HG03469 (cell line): ENCODE measurements around the gene ARL15.
"Not testable (repeated sequence)": the region's sequence is repeated elsewhere in the genome, so short reads cannot be mapped to it uniquely, and the experiment has no call there.

ENCODE experiments used
- ATAC-seq: cut with Tn5 transposase; IDR thresholded peaks from one replicate; pipeline ENCODE4 v1.9.1; 2021; ENCODE audit warnings: mild to moderate bottlenecking, moderate library complexity, moderate number of reproducible peaks; ENCODE audit not compliant: unreplicated experiment

The ARL15 gene

DNA sequence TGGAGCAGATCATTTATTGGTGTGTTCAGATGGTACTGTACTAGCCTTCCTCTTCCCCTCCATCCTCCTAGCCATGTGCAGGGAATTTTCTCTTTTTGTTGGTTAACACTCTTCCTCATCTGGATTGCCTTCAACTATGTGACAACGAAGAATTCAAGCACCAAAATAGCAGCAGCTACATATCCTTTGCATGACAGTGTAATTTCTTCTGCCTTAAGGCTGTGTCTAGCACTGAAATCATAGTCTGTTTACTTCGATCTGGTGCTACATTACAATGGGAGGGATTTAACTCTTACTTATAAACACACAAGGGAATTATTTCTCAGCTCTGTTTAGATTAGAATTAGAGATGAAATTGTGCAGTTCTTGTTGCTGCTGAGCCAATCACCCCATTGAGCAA is 260.4 kb downstream of the ARL15 start:
- ATAC-seq, result no peak

DNA sequence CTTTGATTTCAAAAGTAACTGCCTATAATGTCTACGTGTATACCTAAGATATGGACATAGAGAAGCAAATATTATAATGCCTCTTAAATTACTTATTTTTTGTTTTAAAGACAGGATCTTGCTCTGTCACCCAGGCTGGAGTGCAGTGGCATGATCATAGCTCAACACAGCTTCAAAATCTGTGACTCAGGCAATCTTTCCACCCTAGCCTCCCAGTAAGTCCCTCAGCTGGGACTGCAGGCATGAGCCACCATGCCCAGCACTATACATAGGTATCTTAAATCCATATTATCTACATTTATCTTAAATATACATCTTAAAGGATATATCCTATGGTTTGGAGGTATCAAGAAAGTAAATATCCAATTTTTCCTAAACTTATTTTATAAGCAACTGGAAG is 261.2 kb downstream of the ARL15 start:
- ATAC-seq, result no peak

DNA sequence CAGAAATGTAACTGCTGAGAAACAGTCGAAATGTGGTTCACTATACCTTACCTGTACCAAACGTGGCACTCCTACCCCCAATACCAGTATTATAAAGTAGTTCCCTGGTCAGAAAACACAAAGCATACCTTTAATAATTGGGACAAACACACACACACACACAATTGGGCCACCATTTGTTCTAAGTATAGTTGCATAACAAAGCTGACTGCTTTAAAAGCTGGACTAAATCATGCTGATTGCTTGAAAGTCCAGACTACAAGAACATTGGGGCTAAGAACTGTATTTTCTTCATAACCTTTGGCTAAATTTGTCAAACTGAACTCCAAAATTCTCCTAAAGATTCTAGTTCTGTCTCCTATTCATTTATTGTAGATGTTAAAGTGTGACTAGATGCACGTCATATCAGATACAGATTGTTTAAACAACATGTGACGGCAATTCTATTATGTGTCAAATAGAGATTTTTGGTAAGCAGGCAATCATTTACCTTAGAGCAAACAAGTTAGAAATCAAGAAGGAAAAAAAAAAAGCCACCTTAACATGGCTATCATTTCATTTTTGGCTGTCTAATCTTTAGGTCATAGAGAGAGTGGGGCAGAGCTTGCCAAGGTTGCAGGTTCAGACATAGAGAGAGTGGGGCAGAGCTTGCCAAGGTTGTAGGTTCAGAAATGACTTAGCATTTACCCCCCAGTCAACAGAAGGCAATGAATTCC is 265.1 kb downstream of the ARL15 start:
- no peak for ATAC-seq

DNA sequence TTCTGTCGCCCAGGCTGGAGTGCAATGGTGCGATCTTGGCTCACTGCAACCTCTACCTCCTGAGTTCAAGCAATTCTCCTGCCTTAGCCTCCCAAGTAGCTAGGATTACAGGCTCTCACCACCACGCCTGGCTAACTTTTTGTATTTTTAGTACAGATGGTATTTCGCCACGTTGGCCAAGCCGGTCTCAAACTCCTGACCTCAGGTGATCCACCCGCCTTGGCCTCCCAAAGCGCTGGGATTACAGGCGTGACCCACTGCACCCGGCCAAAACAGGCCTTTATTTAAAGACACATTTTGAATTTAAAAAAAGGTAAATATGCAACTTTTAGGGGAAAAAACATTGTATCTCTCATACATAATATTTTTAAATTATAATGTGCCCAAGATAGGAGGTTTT is 266.1 kb downstream of the ARL15 start:
- not testable (repeated sequence) for ATAC-seq

DNA sequence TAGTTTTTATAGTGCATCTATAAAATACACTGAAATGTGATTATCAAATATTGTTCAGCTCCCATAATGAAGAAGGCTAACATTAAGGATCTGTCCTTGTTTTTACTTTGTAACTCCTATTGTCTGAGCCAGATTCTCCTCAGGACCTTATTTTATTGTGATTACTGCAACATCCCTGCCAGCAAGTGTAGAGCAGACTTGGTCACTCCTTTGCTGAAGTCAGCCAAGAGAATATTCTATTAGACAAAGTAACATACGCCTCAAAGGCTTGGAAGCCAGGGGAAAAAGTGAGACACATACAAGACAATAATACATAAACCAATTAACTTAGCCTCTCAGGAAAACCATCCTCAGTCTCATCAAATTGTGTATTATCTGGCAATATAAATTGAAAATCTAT is 269.6 kb downstream of the ARL15 start:
- no peak for ATAC-seq

DNA sequence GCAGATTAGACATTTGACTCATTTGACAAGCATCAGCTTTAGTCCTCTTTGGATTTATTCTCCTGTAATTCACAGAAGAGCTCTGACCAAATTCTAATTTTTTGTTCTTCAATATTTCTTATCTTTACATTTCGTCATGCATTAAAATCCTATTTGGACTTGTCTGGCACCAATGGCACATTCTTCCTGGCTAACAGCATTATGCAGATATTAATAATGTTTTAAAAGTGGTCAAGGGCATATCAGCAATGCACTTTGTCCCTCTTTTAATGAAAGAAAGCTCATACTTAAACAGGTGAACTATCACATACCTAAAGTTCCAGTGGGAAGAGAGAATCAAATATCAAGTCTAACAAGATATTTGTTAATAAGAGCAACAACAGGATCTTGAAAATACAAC is 270.4 kb downstream of the ARL15 start:
- no peak for ATAC-seq

DNA sequence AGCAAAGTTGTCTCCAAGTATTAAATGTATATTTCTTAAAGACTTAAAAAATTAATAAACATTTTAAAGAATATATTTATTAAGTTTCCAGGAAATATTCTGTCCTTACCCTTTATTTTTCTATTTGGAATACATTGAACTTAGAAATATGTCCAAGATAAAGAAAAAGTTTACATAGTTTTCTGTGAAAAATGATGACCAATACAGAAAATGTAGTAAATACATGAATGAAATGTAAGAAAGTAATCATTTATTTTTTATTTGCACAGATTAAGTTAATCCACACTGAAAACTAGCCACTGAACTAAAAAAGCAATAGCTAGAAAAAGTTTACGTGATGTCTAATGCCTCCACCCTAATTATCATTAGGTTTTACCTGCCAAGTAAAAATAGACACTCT is 273.2 kb downstream of the ARL15 start:
- ATAC-seq, result no peak

DNA sequence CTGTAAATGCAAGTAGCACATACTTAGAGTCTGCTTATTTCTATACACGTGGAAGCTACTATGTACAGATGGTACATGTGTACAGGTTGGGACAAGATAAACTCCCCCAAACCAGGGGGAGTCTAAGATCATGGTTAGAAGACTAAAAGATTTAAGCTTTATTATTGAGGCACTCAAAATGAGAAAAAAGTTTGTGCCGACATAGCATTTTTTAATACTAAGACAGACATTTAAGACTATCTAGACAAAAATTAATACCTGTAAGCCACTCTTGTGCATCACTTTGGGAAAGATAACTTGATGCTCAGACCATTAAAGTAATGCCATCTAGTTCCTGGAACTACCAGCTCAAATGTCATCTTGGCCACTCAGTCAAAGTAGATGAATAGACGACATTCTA is 279.4 kb downstream of the ARL15 start:
- ATAC-seq, result no peak

DNA sequence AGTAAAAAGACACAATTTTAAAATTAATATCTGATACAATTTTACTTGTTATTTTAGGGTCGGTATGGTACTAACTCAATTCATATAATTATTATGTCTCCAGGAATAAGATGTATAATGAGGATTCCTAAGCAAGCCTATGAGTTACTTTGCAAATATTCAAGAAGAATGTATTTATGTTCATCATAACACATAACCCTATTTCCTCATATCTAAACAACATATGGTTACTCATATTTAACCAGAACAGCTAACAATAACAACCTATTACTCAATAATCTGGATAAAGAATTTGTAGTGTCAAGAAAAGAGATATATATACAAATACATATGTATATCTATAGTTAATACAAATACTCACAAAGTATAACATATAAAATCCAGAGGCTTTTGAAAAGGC is 285.9 kb downstream of the ARL15 start:
- ATAC-seq, result no peak

DNA sequence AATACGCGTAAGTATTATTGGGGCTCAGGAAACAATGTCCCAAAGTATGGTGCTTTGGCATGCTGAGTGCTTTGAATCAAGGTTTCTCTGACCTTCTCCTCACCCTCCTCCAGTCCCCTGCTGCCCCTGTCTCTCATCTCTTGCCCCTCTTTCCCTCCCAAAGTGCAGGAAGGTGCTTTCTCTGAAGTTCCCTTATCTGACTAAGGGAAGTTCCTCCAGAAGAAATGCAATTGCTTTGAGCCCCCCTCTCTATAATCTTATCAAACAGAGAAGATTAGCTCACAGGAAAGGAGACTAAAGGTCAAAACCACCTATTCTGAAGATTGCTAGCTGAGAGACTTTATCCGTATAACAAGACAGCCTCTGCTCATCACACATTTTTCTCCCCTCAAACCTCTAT is 288.1 kb downstream of the ARL15 start:
- ATAC-seq, result no peak

DNA sequence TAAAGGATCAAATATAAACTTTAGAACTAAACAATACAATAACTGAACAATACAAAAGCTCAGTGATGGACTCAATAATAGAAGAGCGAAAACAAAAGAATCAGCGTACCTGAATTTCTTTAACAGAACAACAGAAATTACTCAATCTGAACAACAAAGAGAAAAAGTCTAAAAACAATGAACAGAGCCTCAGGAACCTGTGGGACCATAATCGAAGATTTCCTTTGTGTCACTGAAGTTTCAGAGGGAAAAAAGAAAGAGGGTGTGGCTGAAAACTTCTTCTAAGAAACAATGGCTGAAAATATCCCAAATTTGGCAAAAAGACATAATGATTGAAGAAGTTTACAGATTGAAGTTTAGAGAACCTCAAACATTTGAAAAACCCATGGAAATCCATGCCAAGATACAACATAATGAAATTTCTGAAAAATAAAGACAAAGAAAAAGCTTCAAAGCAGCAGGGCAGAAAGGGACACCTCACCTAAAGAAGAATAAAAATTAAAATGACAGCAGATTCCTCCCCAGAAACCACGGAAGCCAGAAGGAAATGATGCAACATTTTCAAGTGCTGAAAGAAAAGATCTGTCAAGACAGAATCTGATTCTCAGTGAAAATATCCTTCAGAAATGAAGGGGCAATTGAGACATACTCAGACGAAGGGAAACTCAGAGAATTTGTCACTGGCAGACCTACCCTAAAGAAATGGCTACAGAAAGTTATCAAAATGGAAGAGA is 288.8 kb downstream of the ARL15 start:
- ATAC-seq, result no peak

DNA sequence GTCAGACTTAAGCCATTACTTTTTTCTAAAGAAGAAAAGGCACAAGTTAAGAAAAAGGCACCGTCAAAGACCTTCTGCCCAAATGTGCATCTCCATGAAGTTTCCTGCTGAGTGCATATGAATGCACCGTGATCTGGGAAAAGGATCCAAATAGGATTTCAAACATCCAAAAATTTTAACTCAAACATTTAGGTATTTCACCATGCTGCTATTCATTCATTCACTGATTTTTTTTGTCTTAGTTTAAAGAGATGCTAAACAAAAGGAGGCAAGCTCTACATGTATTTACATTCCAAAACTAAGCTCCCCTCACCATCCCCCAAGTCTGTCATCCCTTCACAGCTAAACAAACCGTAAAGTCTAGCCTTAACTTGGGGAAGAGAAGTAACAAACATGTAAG is 291.9 kb downstream of the ARL15 start:
- no peak for ATAC-seq

DNA sequence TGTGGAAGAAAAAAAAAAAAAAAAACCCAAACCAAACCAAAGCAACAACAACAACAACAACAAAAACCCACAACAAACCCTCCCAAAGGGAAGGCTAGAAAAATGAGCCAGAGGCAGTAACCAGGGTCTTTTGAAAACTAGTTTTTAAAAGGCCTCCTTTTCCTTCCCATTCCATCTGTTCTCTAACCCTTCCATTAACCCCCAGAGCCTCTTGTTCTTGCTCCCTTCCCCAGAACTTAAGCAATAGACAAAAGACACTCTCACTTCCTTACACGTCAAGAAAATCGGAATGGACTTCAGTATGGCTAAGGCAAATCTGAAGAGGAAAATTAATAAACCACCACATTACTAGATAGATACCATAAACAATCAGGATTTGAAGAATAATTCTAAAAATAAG is 292.8 kb downstream of the ARL15 start:
- no peak for ATAC-seq

DNA sequence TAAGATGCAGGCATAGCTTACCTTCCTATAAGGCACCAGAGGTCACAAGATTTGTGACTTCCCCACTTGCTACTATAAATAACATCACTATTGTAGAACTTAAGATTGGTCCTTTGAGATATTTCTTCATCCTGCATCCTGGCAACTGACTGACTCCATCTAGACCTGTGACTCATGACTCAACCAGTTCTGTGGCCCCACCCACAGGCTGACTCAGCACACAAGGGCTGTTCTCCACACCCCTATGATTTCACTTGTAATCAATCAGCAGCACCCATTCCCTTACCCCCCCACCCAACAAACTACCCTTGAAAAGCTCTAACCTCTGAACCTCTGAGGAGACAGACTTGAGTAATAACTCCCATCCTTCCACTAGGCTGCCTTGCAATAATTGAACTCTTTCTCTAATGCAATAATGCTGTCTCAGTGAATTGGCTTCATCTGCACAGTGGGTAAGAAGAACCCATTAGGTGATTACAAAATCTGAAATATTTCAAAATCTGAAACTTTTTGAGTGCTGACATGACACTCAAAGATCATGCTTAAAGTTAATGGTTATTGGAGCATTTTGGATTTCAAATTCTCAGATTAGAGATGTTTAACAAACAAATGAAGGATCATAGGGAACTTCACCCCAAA is 296.7 kb downstream of the ARL15 start:
- ATAC-seq, result no peak

DNA sequence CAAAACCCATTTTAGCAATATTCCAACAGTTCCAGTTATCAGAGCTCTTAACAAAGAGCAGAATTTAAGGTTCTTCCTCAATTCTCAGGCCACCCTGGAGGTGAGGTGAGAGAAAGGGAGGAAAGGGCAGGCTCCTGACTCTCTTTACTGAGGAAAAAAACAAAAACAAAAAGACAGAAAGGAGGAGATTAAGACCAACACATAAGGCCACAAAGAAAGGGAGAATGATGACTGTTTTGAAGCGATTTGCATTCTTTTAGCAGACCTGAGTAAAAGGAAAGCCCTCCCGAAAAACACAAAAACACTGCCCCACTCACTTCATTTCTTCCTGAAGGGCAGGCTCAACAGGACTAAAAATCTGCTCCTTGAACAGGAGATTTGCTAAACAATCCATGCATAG is 300.5 kb downstream of the ARL15 start:
- no peak for ATAC-seq

DNA sequence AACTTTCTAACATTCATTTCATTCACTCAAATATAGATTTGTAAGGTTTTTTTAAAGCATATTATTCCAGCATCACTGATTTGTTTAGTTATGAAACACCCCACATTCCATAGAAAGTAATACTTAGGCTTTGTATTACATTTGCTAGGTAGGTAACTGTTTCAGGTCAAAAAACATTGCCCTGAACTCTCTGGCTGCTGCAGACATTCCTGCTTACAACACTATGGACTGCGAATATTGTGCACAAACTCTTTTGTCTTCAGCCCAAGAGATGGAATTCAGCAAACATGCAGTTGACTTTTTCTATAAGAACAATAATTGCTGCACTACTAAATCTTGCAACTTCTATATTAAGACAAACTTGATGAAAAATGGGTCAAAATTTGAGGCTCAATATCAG is 301.0 kb downstream of the ARL15 start:
- no peak for ATAC-seq

DNA sequence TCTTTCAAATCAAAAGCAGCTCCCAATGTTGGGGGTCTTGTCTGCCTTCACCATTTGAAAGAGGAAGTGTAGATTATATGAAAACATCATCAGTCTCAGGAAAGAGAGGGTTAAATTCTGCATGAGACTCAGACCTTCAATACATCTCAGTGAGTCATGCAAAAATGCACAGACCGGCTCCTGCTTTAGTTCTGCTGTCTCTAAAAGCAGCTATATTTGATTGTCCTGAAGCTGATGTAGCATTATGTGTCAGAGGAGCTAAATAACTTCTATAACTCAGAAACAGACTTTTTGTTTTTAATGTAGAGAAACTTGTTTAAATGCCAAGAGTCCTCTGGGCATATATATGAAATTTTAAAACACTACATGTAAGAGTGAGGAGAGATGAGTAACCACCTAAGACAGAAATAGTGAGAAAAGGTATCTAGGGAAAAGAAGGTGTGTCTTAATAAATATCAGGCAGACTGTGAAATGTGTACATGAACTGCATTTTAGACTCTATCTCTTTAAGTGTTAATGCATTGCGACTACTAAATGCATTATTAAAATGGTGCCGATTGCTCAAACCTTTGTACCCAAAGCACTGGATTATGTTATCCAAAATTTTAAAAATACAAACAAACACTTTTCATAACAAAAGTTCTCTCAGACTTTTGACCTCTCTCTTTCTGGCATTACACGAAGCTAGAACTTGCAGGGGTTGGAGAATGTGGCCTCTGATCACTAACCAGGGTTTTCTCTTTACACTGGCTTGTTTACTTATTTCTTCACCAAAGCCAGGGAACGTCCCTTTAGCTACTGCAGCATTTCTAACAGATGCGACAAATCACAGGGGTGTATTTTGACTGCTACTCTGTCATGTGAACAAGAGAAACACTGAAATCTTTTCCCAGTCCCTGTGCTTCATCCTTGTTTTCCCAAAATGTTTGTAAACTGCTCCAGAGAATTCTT is 302.3 kb downstream of the ARL15 start:
- ATAC-seq, result no peak

DNA sequence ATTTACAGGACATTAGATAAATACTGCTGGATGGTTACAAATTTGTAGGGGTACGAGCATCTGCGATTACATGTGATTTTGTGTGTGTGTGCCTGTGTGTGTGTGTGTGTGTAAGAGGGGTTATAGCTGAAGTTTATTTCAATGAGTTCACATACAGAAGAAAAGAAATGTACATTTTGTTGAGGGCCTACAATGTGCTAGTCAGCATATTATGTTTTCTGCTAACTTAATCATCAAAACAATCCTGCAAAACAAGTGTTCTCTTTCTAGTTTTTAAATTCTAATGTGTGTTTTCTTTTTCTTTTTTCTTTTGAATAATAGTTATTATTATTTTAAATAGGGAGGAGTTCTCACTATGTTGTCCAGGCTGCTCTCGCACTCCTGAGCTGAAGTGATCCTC is 305.7 kb downstream of the ARL15 start:
- no peak for ATAC-seq

DNA sequence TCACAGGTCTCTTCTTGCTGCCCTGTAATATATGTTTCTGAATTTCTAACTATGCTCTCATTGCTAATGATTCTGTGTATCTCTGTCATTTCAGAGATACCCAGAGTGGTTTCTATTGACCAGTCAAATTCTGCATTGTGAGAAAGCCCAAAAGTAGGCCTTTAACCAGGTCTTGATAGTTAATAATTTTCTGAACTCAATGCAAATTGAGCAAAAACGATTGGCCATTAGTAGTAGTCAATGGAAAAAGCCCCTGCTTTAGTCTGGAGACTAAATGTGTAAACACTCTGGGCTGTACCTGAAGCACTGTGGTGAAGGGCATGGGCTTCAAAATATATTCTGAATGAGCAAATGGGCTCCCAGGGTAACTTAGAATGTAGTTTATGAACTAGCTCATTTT is 307.6 kb downstream of the ARL15 start:
- ATAC-seq, result no peak

DNA sequence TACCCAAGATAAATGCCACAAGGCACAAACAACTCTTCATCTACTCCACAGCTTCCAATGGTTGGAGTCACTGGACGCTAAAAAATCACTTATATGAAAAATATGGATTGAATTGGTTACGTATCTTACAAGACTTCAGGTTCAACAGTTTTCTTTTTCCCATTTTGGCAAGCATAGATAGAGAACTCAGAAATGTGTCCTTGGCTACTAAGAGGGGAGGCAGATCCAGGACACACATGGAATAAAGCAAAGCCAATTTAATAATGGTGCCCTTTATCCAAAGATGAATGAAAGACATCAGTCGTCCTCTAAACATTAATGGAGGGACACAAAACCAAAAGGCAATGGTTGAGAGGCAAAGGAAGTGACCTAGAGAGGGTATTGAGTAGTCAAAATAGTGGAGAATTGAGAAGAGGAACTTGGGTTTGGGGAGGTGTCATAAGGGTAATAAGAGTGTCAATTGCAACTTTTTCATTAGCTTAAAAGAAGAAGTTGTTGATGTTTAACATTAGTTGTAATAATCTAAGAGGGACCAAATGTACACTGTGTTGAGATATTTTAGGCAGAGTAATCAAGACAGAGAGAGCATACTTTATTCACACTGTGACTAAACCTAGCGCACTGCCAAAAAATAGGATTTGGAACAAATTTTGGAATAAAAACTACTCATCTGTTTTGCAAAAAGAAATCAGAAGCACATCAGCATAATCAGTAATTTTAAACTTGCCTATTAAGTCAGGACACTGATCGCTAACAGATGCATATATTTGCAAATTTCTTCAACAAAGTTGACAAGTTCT is 308.2 kb downstream of the ARL15 start:
- ATAC-seq, result no peak
